DOHH2 (cell line): ENCODE results near the gene PAM.

Source experiments
- H3F3A ChIP-seq: fragments of 200-600 bp; sonication (generic), shearing (Covaris generic); 2 replicates; pipeline ENCODE4 v1.6.0; 2016; ENCODE audit warnings: antibody characterized with exemption, mild to moderate bottlenecking; ENCODE audit not compliant: control insufficient read depth, insufficient read depth
- H3K27ac ChIP-seq: fragments of 200-600 bp; sonication (generic); 2 replicates; pipeline ENCODE4 v1.5.1; 2014; ENCODE audit warnings: low read depth, mild to moderate bottlenecking, low read length, moderate library complexity
- H3K27me3 ChIP-seq: fragments of 200-600 bp; sonication (generic); 2 replicates; pipeline ENCODE4 v1.6.1; 2014; ENCODE audit warnings: mild to moderate bottlenecking, low read length, mixed read lengths; ENCODE audit not compliant: control insufficient read depth
- H3K36me3 ChIP-seq: fragments of 200-600 bp; sonication (generic); 2 replicates; pipeline ENCODE4 v1.6.1; 2014; ENCODE audit warnings: mild to moderate bottlenecking, low read length, moderate library complexity, mixed read lengths; ENCODE audit not compliant: control insufficient read depth
- H3K4me1 ChIP-seq: fragments of 200-600 bp; sonication (generic); 2 replicates; pipeline ENCODE4 v1.6.1; 2014; ENCODE audit warnings: mild to moderate bottlenecking, low read length, mixed read lengths; ENCODE audit not compliant: control insufficient read depth
- H3K4me2 ChIP-seq: fragments of 200-600 bp; sonication (generic); 2 replicates; pipeline ENCODE4 v1.6.0; 2014; ENCODE audit warnings: mild to moderate bottlenecking, low read length, moderate library complexity
- H3K4me3 ChIP-seq: fragments of 200-600 bp; sonication (generic); 2 replicates; pipeline ENCODE4 v1.5.1; 2014; ENCODE audit warnings: mild to moderate bottlenecking, low read length, mixed read lengths
- H3K79me2 ChIP-seq: fragments of 200-600 bp; sonication (generic); 2 replicates; pipeline ENCODE4 v1.6.1; 2014; ENCODE audit warnings: mild to moderate bottlenecking, low read length, mixed read lengths; ENCODE audit not compliant: control insufficient read depth
- H3K9me2 ChIP-seq: fragments of 200-600 bp; sonication (generic); replicated peaks from 2 replicates; pipeline ENCODE4 v1.6.1; 2014; ENCODE audit warnings: mild to moderate bottlenecking, low read length, mixed read lengths; ENCODE audit not compliant: control insufficient read depth
- H3K9me3 ChIP-seq: fragments of 200-600 bp; sonication (generic); 2 replicates; pipeline ENCODE4 v1.6.1; 2014; ENCODE audit warnings: antibody characterized with exemption, low read length, mixed read lengths; ENCODE audit not compliant: control insufficient read depth, insufficient read depth
- H4K20me1 ChIP-seq: fragments of 200-600 bp; sonication (generic); 2 replicates; pipeline ENCODE4 v1.6.0; 2014; ENCODE audit warnings: low read depth, mild to moderate bottlenecking, antibody characterized with exemption, low read length, moderate library complexity; ENCODE audit not compliant: control insufficient read depth, insufficient read depth
- CTCF ChIP-seq: fragments of 200-600 bp; sonication (generic); IDR thresholded peaks from one replicate; pipeline ENCODE4 v1.5.1; 2014; ENCODE audit warnings: antibody characterized with exemption, mild to moderate bottlenecking, low read depth, low read length; ENCODE audit not compliant: poor library complexity, severe bottlenecking
- EZH2phosphoT487 ChIP-seq: fragments of 200-600 bp; sonication (generic); IDR thresholded peaks from 2 replicates; pipeline ENCODE4 v1.6.1; 2017; ENCODE audit warnings: borderline replicate concordance, mild to moderate bottlenecking, antibody characterized with exemption, low read length, moderate library complexity, mixed read lengths

The PAM gene

GRCh38 chr5:102855681-102856388 is 100.7 kb downstream of the PAM start:
- H3K79me2 ChIP-seq: no peaks in the 10 kb centered on the region
- H3K4me3 ChIP-seq: no peak overlapping the region
- TF ChIP-seq EZH2phosphoT487 (no peak), CTCF (no peak)
- H3K4me1 ChIP-seq: no peaks in the 10 kb centered on the region
- H3K36me3 ChIP-seq: no peaks in the 10 kb centered on the region
- H3K27me3 ChIP-seq: no peaks in the 10 kb centered on the region
- H3K9me2 ChIP-seq: no peaks in the 10 kb centered on the region
- no peak overlapping the region for H3K4me2 ChIP-seq
- H4K20me1 ChIP-seq: no peaks in the 10 kb centered on the region
- no peaks in the 10 kb centered on the region for H3F3A ChIP-seq
- no peak overlapping the region for H3K27ac ChIP-seq
- no peaks in the 10 kb centered on the region for H3K9me3 ChIP-seq

GRCh38 chr5:102856389-102856777 is 101.3 kb downstream of the PAM start:
- Histone ChIP-seq H4K20me1 (no peaks in the 10 kb centered on the region), H3K4me3 (no peak overlapping the region), H3K36me3 (no peaks in the 10 kb centered on the region), H3K4me1 (no peaks in the 10 kb centered on the region), H3F3A (no peaks in the 10 kb centered on the region), H3K9me3 (no peaks in the 10 kb centered on the region), H3K79me2 (no peaks in the 10 kb centered on the region), H3K9me2 (no peaks in the 10 kb centered on the region), H3K27me3 (no peaks in the 10 kb centered on the region), H3K4me2 (no peak overlapping the region), H3K27ac (no peak overlapping the region)
- TF ChIP-seq CTCF (no peak), EZH2phosphoT487 (no peak)

GRCh38 chr5:102857076-102857818 is 102.1 kb downstream of the PAM start:
- Histone ChIP-seq H3K4me2 (no peak overlapping the region), H3K79me2 (no peaks in the 10 kb centered on the region), H3K4me3 (no peak overlapping the region), H3F3A (no peaks in the 10 kb centered on the region), H3K27ac (no peak overlapping the region), H3K4me1 (no peaks in the 10 kb centered on the region), H3K9me3 (no peaks in the 10 kb centered on the region), H3K27me3 (no peaks in the 10 kb centered on the region), H3K9me2 (no peaks in the 10 kb centered on the region), H4K20me1 (no peaks in the 10 kb centered on the region), H3K36me3 (no peaks in the 10 kb centered on the region)
- no peak for TF ChIP-seq CTCF
- no peak for TF ChIP-seq EZH2phosphoT487
